HG03280 (cell line): ENCODE results near the gene KDR.

Experiments used
- ATAC-seq: cut with Tn5 transposase; IDR thresholded peaks from one replicate; pipeline ENCODE4 v1.9.1; 2021; ENCODE audit warnings: mild to moderate bottlenecking, moderate library complexity; ENCODE audit not compliant: unreplicated experiment

The KDR gene

DNA sequence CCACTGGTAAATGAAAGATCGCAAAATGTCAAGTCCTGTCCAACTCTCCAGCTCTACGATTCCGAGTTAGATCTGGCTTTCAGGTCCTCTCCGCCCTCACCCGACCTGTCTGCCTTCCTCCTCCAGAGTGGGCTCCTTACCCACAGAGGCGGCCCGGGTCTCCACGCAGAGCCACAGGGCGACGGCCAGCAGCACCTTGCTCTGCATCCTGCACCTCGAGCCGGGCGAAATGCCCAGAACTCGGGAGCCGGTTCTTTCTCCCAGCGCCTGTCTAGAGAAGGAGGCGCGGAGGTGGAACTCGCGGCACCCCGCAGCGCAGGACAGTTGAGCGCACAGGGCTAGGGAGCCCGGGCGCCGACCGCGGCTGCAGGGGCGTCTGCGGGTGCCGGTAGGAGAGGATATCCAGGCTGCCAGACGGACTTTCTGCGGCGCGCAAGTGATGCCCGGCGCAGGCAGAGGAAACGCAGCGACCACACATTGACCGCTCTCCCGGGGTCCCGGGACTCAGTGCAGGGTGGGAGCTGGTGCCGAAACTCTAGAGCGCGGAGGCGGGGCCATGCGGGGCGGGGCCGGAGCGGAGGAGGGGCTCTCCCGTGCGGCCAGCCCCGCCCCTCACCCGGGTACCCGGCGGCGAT lies at the start of gene KDR:
Gene KDR (minus strand): TSS at position 509 of the 635 bp plus-strand sequence. CDS start 302 bp downstream, at position 207.
- no peak for ATAC-seq

DNA sequence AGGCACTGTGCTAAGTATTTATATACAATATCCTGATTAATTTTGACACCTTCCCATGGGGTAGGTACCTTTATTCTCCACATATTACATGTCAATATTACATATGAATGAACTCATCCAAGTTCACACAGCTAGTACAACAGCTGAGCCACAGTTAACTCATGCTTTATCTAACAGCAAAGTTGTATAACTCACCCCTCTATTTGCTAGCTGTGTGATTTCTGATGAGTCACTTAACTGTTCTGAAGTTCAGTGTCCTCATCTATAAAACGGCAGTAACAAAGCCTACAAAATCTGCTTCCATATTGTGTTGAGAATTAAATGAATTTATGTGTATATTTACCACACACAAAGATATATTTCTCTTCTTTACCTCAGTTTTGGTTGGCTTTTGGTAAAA lies 48.2 kb upstream of the KDR start:
- no peak for ATAC-seq

DNA sequence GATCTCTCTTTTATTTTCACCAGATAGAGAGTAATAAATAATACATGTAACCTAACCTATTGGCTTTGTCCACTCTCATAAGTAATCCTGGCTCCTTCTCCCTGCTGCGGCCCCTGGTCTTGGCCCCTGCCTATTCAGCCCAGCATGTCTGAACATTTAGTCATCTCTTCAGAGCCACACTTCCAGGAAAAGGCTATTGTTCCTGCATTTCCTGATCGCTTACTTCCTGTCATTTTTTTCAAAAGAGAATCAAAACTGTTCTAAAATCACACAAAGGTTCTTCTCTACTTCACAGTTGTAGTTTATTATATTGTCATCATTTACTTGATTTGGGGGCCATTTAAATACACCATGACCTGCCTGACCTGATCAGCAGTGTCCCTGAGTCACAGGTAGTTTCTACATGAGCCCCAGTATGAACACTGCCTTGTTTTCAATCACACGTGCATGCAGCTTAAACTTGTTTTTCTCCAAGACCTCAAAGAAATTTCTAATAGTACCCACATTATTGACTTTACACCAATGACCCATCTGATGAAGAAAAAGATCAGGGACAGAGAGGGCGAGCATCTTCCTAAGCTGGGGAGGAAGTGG lies 47.4 kb upstream of the KDR start:
- ATAC-seq: no peak

DNA sequence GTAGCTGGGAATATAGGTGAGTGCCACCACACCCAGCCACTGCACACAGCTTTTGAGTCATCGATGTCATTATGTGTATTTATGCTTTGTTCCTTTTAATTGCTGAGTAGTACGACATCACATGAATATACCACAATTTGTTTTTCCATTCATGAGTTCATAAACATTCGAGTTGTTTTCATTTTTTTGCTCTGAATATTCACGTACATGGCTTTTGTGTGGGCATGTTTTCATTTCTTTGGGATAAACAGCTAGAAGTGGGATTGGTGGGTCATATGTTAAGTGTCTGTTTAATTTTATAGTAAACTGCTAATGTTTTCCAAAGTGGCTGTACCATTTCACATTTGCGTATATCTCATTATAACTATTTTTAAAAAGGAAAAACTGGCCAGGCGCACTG lies 45.1 kb upstream of the KDR start:
- no peak for ATAC-seq

DNA sequence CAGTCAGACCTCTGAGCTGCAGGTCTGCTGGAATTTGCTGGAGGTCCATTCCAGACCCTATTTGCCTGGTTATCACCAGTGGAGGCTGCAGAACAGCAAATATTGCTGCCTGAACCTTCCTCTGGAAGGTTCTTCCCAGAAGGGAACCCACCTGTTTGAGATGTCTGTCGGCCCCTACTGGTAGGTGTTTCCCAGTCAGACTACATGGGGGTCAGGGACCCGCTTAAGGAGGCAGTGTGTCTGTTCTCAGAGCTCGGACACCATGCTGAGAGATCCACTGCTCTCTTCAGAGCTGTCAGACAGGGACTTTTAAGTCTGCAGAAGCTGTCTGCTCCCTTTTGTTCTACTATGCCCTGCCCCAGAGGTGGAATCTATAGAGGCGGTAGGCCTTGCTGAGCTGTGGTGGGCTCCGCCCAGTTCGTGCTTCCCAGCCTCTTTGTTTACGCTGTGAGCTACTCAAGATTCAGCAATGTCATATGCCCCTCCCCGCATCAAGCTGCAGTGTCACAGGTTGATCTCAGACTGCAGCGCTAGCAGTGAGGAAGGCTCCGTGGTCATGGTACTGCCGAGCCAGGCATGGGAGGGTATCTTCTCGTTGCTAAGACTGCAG lies 44.1 kb upstream of the KDR start:
- ATAC-seq: no peak

DNA sequence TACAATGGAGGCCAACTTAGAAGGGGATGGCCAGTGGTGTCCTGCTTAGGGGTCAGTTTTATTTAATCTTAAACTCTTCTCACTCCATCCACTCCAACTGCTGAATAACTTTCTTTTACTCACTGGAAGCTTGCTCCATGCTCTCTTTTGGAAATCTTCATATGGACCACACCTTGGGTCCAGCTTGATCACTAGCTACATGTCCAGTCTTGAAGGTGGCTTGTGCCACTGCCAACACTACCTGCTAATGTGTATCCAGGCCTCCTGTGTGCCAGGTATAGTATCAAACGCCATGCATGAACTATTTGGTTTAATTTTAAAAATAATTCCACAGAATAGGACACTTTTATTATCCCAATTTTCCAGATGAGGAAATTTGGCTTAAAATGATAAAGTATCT lies 37.0 kb upstream of the KDR start:
- no peak for ATAC-seq

DNA sequence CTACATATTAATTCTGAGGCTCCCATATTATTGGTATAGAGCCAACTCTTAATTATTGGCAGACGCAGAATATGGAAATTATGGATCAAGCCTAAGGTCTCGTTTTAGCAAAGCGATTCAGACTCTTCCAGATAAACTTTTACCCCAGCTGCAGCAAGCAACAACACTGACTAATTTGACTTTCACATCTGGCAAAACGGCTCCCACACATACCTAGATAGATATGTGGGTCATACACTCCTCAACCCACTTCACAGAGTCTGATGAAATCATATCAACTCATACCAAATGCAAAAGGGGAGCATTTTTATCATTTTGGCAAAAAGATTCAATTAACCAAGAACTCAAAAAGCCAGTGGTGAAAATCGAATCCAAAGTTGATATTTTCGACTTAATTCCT lies 36.3 kb upstream of the KDR start:
- ATAC-seq: no peak

DNA sequence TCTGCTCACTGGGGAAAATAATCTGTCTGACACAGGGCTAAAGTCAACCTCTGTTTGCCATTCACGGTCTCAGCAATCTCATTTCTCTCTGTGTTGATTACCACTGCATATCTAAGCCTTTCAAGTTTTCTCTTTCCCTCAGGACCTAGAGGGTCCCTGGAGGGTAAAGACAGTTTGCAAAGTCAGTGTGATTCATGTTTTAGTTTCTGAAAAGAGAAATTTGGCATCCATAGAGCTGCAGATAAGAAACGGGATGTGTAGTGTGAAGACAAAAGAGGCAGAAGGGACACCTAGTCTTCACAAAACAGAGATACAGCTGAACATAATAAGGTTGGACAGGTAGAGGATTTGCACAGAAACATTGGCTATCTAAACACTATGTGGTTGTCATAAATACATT lies 34.5 kb upstream of the KDR start:
- ATAC-seq: no peak

DNA sequence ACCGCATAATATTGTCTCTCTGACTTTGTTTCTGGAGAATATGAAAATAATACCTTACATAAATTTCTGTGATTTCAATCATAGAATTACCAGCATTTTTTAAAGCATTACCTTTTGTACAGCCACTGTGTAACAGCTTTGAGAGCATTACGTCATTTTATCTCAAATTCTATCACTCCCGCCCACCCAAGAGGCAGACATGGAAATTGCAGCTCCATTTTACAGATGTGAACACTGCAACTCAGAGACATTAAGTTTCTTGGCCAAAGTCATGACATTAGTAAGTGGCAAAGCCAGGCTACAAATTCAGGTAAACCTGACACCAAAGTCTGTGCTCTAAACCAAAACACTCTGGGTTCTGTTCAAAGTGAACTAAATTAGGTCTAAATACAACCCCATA lies 33.6 kb upstream of the KDR start:
- ATAC-seq: no peak

DNA sequence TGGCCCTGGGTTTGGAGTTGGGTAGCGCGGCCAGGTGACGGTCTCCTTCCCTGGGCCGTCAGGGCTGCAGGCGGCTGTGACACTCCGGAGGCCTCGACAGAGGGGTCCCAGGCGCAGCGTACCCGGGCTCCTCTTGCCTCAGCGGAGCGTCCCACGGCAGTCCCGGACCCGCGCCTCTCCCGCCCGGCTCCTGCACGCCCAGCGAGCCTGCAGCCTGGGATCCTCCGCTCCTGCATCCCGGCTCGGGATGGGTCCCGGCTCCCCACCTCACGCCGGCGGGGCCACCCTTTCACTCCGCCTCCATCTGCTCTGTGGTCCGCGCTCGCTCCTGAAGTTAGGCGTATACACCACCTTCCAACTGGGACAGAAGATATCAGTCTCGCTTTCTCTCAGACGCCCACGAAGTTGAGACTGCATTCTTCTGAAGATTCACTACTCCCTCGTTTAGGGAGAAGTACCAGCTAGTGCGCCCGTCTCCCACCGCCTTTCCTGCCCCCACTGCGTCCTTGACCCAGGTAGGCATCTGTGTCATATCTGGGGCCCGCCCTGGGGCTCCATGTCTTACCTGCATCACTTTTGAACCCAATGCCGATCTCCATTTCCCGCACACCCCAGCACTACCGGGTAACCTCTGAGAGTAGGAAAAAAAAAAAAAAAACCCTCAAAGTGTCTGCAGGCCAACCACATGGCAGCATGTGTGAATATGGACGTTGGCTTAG lies 32.3 kb upstream of the KDR start:
- no peak for ATAC-seq

DNA sequence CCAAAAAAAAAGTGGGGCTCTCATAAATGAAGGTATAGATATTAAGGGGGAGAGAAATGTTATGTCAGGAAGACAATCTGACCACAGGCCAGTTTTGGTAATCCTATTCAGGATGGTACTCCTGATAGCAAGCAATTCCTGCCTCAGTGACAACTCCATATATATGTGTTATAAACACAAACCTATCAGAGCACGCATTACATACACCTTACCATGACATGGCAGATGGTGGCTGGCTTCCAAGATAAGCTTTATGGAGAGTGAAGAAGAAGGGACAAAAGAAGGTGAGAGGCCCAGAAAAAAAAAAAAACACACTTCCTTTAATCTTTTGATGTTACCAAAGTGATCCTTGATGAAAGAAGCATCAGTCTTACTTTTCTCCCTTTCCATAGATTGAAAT lies 29.5 kb upstream of the KDR start:
- ATAC-seq: no peak

DNA sequence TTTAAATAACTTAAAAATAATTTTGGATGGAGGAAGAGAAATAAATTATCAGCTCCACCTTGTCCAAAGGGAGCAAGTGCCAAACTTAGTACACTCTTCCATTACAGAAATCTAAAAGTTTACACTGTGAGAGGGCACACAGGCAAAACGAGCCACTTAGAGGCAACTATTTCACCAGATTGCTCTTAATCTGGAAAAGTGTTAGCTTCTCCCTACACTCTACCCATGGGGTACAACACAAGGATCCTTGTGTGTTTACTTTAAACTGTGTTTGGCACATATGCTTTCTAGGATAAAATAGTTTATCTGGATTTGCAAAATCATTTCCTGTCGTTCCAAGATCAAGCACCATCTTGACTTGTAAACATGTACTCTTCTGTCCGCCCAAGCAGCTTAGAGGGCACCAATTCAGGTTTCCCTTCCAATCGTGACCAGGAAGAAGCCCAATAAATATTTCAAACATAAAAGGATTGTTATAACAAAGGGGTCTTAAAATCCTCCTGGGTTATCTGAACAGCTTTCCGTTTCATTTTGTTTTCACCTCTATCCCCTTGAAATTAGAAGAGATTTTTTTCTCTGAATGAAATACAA lies 29.0 kb upstream of the KDR start:
- ATAC-seq: no peak

DNA sequence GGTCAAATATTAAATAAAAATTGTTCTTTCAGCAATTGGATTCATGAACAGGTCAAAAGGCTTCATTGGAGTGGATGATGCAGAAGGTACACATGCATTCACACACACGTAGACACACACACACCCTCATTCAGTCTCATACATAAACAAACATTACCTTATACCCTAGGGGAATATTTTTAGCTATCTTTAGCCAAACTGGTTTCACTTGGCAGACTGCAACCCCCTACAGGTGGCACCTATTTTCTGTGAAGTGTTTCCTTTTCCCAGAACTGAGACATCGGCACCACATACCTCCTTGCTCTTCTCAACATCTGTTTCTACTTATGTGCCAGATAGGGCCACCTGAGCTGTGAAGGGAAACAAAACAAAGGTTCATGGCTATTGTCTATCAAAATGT lies 18.5 kb upstream of the KDR start:
- no peak for ATAC-seq

DNA sequence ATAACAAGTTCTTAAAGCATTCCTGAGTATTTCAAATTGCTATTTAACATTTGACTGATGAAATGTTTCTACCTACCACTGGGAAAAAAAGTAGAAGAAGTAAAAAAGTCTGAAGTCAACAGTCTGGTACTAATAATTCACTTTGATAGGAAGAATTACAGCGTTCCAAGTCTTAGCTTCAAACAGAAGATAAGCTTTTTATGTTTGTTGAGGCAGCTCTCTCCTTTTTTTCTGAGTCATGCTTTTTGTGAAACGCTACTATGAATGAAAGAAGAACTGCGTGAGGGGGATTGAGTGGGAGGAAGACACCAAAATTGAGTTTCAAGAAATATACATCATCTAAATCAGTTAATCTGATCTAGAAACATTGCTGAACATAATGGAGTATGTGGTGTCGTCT lies 13.0 kb upstream of the KDR start:
- ATAC-seq: no peak

DNA sequence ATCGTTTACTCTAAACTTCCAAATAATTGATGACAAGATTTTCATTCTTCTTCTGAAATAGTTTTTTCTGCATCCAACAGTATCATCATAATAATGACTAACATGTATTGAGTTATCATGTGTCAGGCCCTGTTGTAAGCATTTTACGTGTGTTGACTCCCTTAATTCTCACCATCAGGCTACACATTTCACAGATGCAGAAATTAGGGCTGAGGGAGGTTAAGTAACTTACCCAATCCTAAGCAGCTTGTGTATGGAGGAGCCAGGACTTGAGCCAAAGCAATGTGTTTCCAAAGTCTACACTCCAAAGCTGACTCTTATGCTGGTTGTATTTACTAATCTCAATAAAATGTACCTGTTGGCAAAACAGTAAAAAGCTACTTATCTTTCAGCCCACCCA lies 11.2 kb upstream of the KDR start:
- ATAC-seq: no peak

DNA sequence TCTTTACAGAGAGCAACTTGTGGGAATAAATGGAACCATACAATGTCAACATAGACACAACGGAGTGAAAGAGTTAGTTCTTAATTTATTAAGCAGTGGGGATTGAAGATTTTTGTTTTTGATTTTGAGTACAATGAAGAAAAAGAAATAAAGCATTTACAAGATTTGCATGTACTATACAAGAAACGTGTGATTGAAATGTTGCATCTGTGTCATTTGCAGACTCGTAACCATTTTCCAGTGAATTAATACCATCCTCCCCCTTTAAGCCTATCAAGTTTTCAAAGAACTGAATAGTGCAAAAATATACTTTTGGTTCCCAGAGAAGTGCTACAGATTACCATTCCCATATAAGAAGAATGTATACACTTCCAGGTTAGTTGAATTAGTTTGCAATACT lies 8.6 kb upstream of the KDR start:
- ATAC-seq: no peak

DNA sequence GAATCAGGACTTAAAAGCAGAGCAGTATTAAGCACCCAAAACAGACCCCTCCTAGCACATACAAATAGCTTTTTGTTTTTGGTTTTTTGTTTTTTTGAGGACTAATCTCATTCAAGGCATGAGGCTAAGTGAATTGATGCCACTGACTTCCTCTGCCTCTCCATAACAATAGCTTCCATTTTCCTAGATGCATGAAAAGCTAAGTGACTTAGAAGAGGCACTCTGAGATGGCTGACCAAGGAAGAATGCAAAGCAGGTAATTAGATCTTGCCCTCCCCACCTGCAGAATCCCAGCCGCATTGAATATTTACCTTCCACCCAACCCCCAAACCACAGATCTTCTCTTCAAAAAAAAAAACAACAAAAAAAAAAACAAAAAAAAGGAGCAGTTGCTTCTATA lies 7.4 kb upstream of the KDR start:
- ATAC-seq: no peak

DNA sequence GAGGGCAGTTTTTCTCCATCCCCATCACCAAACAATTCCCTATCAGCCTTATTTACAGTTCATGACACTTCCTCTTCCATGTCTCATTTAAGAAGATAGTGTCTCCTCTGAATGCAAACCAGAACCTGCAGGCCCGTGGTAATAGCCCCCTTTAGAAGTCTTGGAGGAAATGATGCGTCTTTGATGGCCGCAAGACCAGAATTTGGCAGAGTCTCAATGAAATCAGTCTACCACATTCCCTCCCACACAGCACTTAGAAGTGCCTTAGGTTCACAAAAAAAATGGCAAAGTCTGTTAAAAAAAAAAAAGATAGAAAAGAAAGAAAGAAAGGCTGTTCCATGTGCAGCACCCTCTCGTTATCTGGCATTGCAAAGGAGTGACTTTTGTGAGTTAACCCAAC lies 2.1 kb upstream of the KDR start:
- no peak for ATAC-seq

DNA sequence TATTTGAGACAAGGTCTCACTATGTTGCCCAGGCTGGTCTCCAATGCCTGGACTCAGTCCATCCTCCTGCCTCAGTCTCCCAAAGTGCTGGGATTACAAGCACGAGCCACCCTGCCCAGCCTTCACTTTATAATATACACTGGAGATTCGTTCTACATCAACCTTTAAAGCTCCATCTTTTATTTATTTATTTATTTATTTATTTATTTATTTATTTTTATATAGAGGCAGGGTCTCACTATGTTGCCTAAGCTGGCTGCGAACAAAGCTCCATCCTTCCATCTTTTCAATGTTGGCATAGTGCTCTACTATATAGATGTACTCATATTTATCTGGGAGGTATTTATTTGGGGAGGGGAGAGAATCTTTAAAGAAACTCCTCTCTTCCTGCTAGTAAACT lies 1.7 kb upstream of the KDR start:
- ATAC-seq: no peak

DNA sequence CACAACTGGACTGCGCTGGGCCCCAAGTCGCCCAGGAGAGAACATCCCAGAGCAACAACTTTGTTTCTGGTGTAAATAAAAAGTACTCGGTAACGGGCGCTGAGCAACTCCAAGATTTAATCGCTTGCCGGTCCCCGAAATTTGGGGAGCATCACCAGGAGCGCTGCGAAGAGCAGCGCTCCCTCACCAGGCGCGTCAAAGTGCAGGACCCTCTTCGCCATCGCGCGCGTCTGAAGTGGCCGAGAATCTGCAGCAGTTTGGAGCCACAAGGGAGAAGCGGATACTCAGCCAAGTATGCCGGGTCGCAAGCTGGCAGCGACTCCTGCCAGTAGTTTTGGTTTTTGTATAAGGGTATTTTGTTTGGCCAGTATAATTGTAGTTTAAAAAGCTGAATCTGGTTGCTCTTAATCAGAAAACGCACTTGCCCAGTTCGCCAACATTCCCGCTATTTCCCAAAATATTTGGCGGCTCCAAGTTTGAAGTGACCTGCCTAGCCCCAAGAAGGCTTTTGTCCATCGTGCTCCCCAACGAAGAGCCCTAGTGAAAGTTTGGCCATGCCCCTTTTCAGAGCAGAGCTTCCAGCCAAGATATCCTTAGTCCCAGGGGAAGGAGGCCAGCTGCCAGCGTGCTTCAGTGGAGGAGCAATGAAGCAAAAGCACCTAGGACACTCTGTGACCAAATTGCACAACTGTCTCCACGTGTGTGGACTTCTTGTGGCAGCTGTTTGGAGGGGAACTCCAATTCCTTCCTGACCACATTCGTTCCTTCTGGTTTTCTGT lies 557 bp upstream of the KDR start:
- ATAC-seq: no peak
